Ovary (tissue), 3 donors: ENCODE data around the gene DGKG.

Experiments
- EP300 ChIP-seq: sonication (generic); formaldehyde crosslinking; IDR thresholded peaks from one replicate; pipeline ENCODE4 v1.6.1; 2017; ENCODE audit warnings: antibody characterized with exemption
- POLR2A ChIP-seq: fragments of 450-650 bp; IDR thresholded peaks from one replicate; pipeline ENCODE4 v1.6.1; 2017; ENCODE audit warnings: antibody characterized with exemption, mild to moderate bottlenecking, moderate library complexity
- TF ChIP-seq, protein P1 (sequence below), 3 donors: fragments of 450-650 bp in 2 of 3; fragments of 200-600 bp in 1 of 3; IDR thresholded peaks; one replicate each; pipeline versions ENCODE4 v1.5.1 to v1.8.0; 2016 to 2022; ENCODE audit warnings: antibody characterized with exemption in 3 of 3, mild to moderate bottlenecking in 1 of 3
- donor health status: DM: no; HTN: no; CAD: no.

DNA sequence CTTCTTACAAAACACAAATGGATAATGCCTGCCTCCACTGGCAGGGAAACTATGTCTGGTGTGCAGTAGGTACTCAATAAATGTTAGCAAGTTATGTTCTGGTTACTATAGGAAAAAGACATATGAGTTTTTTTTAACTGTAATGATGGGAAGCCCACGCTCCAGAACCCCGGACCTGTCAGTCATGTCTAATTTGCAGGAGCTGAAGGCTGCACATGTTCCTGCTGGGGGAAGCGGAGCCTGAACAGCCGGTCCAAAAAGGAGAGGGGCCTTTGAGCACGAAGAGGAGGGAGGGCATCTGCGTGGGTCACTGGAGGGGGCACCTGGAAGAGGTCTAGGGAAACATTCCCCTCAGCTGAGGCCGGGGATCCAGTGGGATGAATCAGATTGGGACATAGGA is 113.2 kb downstream of the DGKG start:
- TF ChIP-seq, protein P1, sequence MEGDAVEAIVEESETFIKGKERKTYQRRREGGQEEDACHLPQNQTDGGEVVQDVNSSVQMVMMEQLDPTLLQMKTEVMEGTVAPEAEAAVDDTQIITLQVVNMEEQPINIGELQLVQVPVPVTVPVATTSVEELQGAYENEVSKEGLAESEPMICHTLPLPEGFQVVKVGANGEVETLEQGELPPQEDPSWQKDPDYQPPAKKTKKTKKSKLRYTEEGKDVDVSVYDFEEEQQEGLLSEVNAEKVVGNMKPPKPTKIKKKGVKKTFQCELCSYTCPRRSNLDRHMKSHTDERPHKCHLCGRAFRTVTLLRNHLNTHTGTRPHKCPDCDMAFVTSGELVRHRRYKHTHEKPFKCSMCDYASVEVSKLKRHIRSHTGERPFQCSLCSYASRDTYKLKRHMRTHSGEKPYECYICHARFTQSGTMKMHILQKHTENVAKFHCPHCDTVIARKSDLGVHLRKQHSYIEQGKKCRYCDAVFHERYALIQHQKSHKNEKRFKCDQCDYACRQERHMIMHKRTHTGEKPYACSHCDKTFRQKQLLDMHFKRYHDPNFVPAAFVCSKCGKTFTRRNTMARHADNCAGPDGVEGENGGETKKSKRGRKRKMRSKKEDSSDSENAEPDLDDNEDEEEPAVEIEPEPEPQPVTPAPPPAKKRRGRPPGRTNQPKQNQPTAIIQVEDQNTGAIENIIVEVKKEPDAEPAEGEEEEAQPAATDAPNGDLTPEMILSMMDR (IDR thresholded peaks at IDR 0.05): no peak
- no peak for TF ChIP-seq POLR2A
- TF ChIP-seq EP300: no peak
